NCI-H128 (cell line): ENCODE results near the gene CDC42BPA.
"Not testable (repeated sequence)": the region's sequence is repeated elsewhere in the genome, so short reads cannot be mapped to it uniquely, and the experiment has no call there.

Experiments
- DNase-seq: peaks from one replicate; lab custom pipeline; 2025; ENCODE audit not compliant: unreplicated experiment; lab: John Stamatoyannopoulos, UW

CDC42BPA gene

GRCh38 chr1:227265891-227266290 is 52.4 kb downstream of the CDC42BPA start:
- DNase-seq: no peak

- no peak for DNase-seq
Measured at GRCh38 chr1:227263869-227264268, 54.4 kb downstream of the CDC42BPA start.

- DNase-seq: no peak
Measured at GRCh38 chr1:227261501-227261900, 56.8 kb downstream of the CDC42BPA start.

GRCh38 chr1:227260433-227260832 is 57.9 kb downstream of the CDC42BPA start:
- DNase-seq: no peak

GRCh38 chr1:227257964-227258363 is 60.3 kb downstream of the CDC42BPA start:
- no peak for DNase-seq

GRCh38 chr1:227255086-227255732 is 63.1 kb downstream of the CDC42BPA start:
- no peak for DNase-seq

GRCh38 chr1:227253065-227253464 is 65.2 kb downstream of the CDC42BPA start:
- DNase-seq: no peak

GRCh38 chr1:227245613-227246320 is 72.5 kb downstream of the CDC42BPA start:
- no peak for DNase-seq

- no peak for DNase-seq
Measured at GRCh38 chr1:227244339-227245118, 73.8 kb downstream of the CDC42BPA start.

GRCh38 chr1:227242811-227243682 is 75.2 kb downstream of the CDC42BPA start:
- no peak for DNase-seq

- DNase-seq: no peak
Measured at GRCh38 chr1:227240983-227241382, 77.3 kb downstream of the CDC42BPA start.

GRCh38 chr1:227234998-227235405 is 83.3 kb downstream of the CDC42BPA start:
- no peak for DNase-seq

- DNase-seq: not testable (repeated sequence)
Measured at GRCh38 chr1:227231128-227231527, 87.2 kb downstream of the CDC42BPA start.

GRCh38 chr1:227228201-227228600 is 90.1 kb downstream of the CDC42BPA start:
- DNase-seq: no peak

- no peak for DNase-seq
Measured at GRCh38 chr1:227227761-227228160, 90.5 kb downstream of the CDC42BPA start.

GRCh38 chr1:227225715-227226346 is 92.5 kb downstream of the CDC42BPA start:
- no peak for DNase-seq

GRCh38 chr1:227223171-227223806 is 95.0 kb downstream of the CDC42BPA start:
- DNase-seq: no peak

GRCh38 chr1:227219715-227220292 is 98.5 kb downstream of the CDC42BPA start:
- no peak for DNase-seq

- DNase-seq: no peak
Measured at GRCh38 chr1:227218870-227219573, 99.3 kb downstream of the CDC42BPA start.
